Neuronal stem cell (in vitro differentiated cells): ENCODE results near the gene AKAP6.

ENCODE experiments used
- DNase-seq: peaks from one replicate; pipeline ENCODE4 v3.0.0-alpha.2; 2013; ENCODE audit warnings: low spot score
- H2AFZ ChIP-seq: one replicate; pipeline ENCODE4 v1.6.1; 2013; ENCODE audit warnings: mild to moderate bottlenecking, low read length, inconsistent platforms
- H2AK5ac ChIP-seq: 2 replicates; pipeline ENCODE4 v1.6.1; 2013; ENCODE audit warnings: low read depth, mild to moderate bottlenecking, inconsistent platforms, low read length, moderate library complexity, mixed read lengths
- H2BK120ac ChIP-seq: 2 replicates; pipeline ENCODE4 v1.6.1; 2013; ENCODE audit warnings: low read depth, mild to moderate bottlenecking, inconsistent platforms, low read length, moderate library complexity, mixed read lengths
- H2BK12ac ChIP-seq: one replicate; pipeline ENCODE4 v1.6.1; 2013; ENCODE audit warnings: low read length, inconsistent platforms
- H2BK15ac ChIP-seq: 2 replicates; pipeline ENCODE4 v1.6.1; 2013; ENCODE audit warnings: mild to moderate bottlenecking, low read length, inconsistent platforms, mixed read lengths
- H2BK5ac ChIP-seq: one replicate; pipeline ENCODE4 v1.6.1; 2013; ENCODE audit warnings: inconsistent platforms, mild to moderate bottlenecking, low read length, moderate library complexity
- H3K14ac ChIP-seq: one replicate; pipeline ENCODE4 v1.6.1; 2013; ENCODE audit warnings: low read length, inconsistent platforms
- H3K18ac ChIP-seq: 2 replicates; pipeline ENCODE4 v1.6.1; 2013; ENCODE audit warnings: low read length, inconsistent platforms
- H3K23ac ChIP-seq: 2 replicates; pipeline ENCODE4 v1.6.1; 2013; ENCODE audit warnings: low read depth, mild to moderate bottlenecking, mixed read lengths, low read length, inconsistent platforms; ENCODE audit not compliant: poor library complexity
- H3K27ac ChIP-seq: replicated peaks from 3 replicates; pipeline ENCODE4 v1.5.1; 2013; ENCODE audit warnings: low read length, inconsistent platforms
- H3K27me3 ChIP-seq, 3 experiments: 2 replicates each; pipeline ENCODE4 v1.6.1; 2013; ENCODE audit warnings: low read length in 3 of 3, mild to moderate bottlenecking in 2 of 3, inconsistent platforms in 1 of 3, low read depth in 1 of 3, mixed read lengths in 1 of 3, moderate library complexity in 1 of 3; ENCODE audit not compliant: control insufficient read depth in 3 of 3, insufficient read depth in 3 of 3
- H3K36me3 ChIP-seq, 2 donors: replicated peaks in 1 of 2; 2 replicates each; pipeline ENCODE4 v1.6.1; 2013; ENCODE audit warnings: low read length in 2 of 2; ENCODE audit not compliant: control insufficient read depth in 2 of 2, insufficient read depth in 2 of 2
- H3K4ac ChIP-seq: 2 replicates; pipeline ENCODE4 v1.6.1; 2013; ENCODE audit warnings: inconsistent platforms, mild to moderate bottlenecking, low read length, moderate library complexity
- H3K4me1 ChIP-seq, 2 donors: 1 replicate in 1 of 2; 2 replicates in 1 of 2; pipeline ENCODE4 v1.6.1; 2013; ENCODE audit warnings: low read length in 2 of 2, low read depth in 1 of 2; ENCODE audit not compliant: control insufficient read depth in 2 of 2, insufficient read depth in 1 of 2
- H3K4me2 ChIP-seq: one replicate; pipeline ENCODE4 v1.6.1; 2013; ENCODE audit warnings: mild to moderate bottlenecking, low read length, inconsistent platforms; ENCODE audit not compliant: insufficient read depth, poor library complexity, severe bottlenecking
- H3K4me3 ChIP-seq, 2 donors: 2 replicates each; pipeline ENCODE4 v1.5.1; 2013; ENCODE audit warnings: low read length in 2 of 2, mild to moderate bottlenecking in 2 of 2, inconsistent platforms in 1 of 2, moderate library complexity in 1 of 2
- H3K79me1 ChIP-seq: one replicate; pipeline ENCODE4 v1.6.1; 2013; ENCODE audit warnings: low read depth, mild to moderate bottlenecking, inconsistent platforms, low read length, moderate library complexity
- H3K9ac ChIP-seq: one replicate; pipeline ENCODE4 v1.6.1; 2013; ENCODE audit warnings: mild to moderate bottlenecking, low read depth, low read length, inconsistent platforms; ENCODE audit not compliant: poor library complexity
- H3K9me3 ChIP-seq, 2 donors: replicated peaks in 1 of 2; 2 replicates each; pipeline versions ENCODE3 to v1.6.1; 2013; ENCODE audit warnings: low read length in 2 of 2, mild to moderate bottlenecking in 2 of 2, inconsistent platforms in 1 of 2, low read depth in 1 of 2, mixed read lengths in 1 of 2, moderate library complexity in 1 of 2; ENCODE audit not compliant: control insufficient read depth in 2 of 2, insufficient read depth in 1 of 2
- H4K8ac ChIP-seq: one replicate; pipeline ENCODE4 v1.6.1; 2013; ENCODE audit warnings: low read depth, mild to moderate bottlenecking, inconsistent platforms, low read length, moderate library complexity
- H4K91ac ChIP-seq: one replicate; pipeline ENCODE4 v1.6.1; 2013; ENCODE audit warnings: low read length, low read depth, mild to moderate bottlenecking, inconsistent platforms; ENCODE audit not compliant: poor library complexity
- WGBS, 2 donors: extraction: QIAGEN DNeasy Blood & Tissue Kit; methylation state at CpG; one replicate each; pipeline ENCODE4 v1.1.7; 2013; ENCODE audit warnings: missing lambda C conversion rate in 2 of 2, mixed read lengths in 1 of 2; ENCODE audit not compliant: insufficient read length in 2 of 2, insufficient replicate concordance in 1 of 2; ENCODE audit errors: extremely low coverage in 2 of 2; 5-methylcytosine and 5-hydroxymethylcytosine counted together

AKAP6 gene

GRCh38 chr14:32312010-32312331 is 17.1 kb upstream of the AKAP6 start:
- Histone ChIP-seq H2AK5ac (no peak overlapping the region), H3K14ac (no peak overlapping the region), H2AFZ (no peak overlapping the region), H3K18ac (no peak overlapping the region), H3K4me2 (no peak overlapping the region), H3K4me1 (no peaks in the 10 kb centered on the region), H3K4ac (no peak overlapping the region), H2BK12ac (no peak overlapping the region), H3K36me3 (no peaks in the 10 kb centered on the region), H4K8ac (no peak overlapping the region), H3K27me3 (no peaks in the 10 kb centered on the region), H3K4me3 (no peak overlapping the region), H3K9ac (no peak overlapping the region), H2BK120ac (no peak overlapping the region), H3K23ac (no peak overlapping the region), H4K91ac (no peak overlapping the region), H2BK15ac (no peak overlapping the region), H3K79me1 (no peaks in the 10 kb centered on the region), H3K27ac (no peak overlapping the region), H2BK5ac (no peak overlapping the region), H3K9me3 (no peaks in the 10 kb centered on the region)
- no CpG with 5 or more reads among the region's 4 CpGs for WGBS, 2 donors
- no peak for DNase-seq

- H3K23ac ChIP-seq = no peak overlapping the region
- H3K4ac ChIP-seq = no peak overlapping the region
- no peak overlapping the region for H4K8ac ChIP-seq
- H3K4me1 ChIP-seq = no peaks in the 10 kb centered on the region
- no peak overlapping the region for H2AK5ac ChIP-seq
- no peak overlapping the region for H2BK12ac ChIP-seq
- WGBS, 2 donors = no CpG with 5 or more reads among the region's 5 CpGs
- no peaks in the 10 kb centered on the region for H3K9me3 ChIP-seq
- no peak for DNase-seq
- H4K91ac ChIP-seq = no peak overlapping the region
- H3K9ac ChIP-seq = no peak overlapping the region
- H3K36me3 ChIP-seq = no peaks in the 10 kb centered on the region
- no peak overlapping the region for H2BK120ac ChIP-seq
- no peaks in the 10 kb centered on the region for H3K79me1 ChIP-seq
- H3K18ac ChIP-seq = no peak overlapping the region
- no peak overlapping the region for H3K14ac ChIP-seq
- H2BK15ac ChIP-seq = no peak overlapping the region
- H3K27me3 ChIP-seq = no peaks in the 10 kb centered on the region
- no peak overlapping the region for H2BK5ac ChIP-seq
- no peak overlapping the region for H2AFZ ChIP-seq
- no peak overlapping the region for H3K4me2 ChIP-seq
- no peak overlapping the region for H3K27ac ChIP-seq
- H3K4me3 ChIP-seq = no peak overlapping the region
Observed at GRCh38 chr14:32313844-32314376, 15.2 kb upstream of the AKAP6 start.

GRCh38 chr14:32318087-32318795 is 10.9 kb upstream of the AKAP6 start:
- no peaks in the 10 kb centered on the region for H3K4me1 ChIP-seq
- DNase-seq = no peak
- no peak overlapping the region for H2AK5ac ChIP-seq
- peaks cover 0 to 11% (median 0%) of the 10 kb centered on the region in 3 experiments for H3K27me3 ChIP-seq
- no peak overlapping the region for H3K4me3 ChIP-seq
- no peaks in the 10 kb centered on the region for H3K36me3 ChIP-seq
- no peaks in the 10 kb centered on the region for H3K79me1 ChIP-seq
- no peak overlapping the region for H3K18ac ChIP-seq
- no peak overlapping the region for H2BK12ac ChIP-seq
- H3K4me2 ChIP-seq = no peak overlapping the region
- no CpG with 5 or more reads among the region's 7 CpGs for WGBS, 2 donors
- no peak overlapping the region for H3K9ac ChIP-seq
- H2BK120ac ChIP-seq = no peak overlapping the region
- H3K23ac ChIP-seq = no peak overlapping the region
- no peak overlapping the region for H2BK15ac ChIP-seq
- H2AFZ ChIP-seq = no peak overlapping the region
- no peak overlapping the region for H3K27ac ChIP-seq
- no peaks in the 10 kb centered on the region for H3K9me3 ChIP-seq
- no peak overlapping the region for H3K14ac ChIP-seq
- no peak overlapping the region for H4K91ac ChIP-seq
- no peak overlapping the region for H2BK5ac ChIP-seq
- H4K8ac ChIP-seq = no peak overlapping the region
- H3K4ac ChIP-seq = no peak overlapping the region

DNA sequence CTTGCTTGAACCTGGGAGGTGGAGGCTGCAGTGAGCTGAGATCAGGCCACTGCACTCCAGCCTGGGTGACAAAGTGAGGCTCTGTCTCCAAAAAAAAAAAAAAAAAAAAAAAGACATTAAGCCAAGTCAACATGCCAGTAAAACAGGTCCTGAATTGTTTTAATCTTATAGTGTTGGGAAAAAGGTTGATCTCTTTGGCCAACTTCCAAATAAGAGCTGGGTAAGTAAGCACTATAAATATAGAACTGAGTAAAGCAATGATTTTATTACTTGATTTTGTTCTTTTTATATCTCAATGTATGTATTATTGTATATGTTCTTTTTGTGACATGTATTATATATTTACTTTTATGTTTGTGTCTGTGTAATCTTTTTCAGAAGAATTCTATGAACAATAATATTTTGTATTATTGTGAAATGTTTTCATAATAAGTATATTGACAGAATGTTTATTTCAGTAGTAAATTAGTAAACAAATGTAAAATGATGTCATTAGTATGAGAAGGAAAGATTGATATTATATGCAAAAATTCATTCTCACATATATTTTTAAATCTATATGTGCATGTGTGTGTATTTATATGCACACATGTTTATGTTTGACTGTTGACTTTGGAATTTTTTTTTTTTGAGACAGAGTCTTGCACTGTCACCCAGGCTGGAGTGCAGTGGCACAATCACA is 9.6 kb upstream of the AKAP6 start:
- H4K8ac ChIP-seq = no peak overlapping the region
- H2AK5ac ChIP-seq = no peak overlapping the region
- no peak overlapping the region for H2AFZ ChIP-seq
- no peak overlapping the region for H2BK15ac ChIP-seq
- H3K4ac ChIP-seq = no peak overlapping the region
- no peak overlapping the region for H3K9ac ChIP-seq
- no peak for DNase-seq
- no peak overlapping the region for H3K23ac ChIP-seq
- H3K18ac ChIP-seq = no peak overlapping the region
- H2BK120ac ChIP-seq = no peak overlapping the region
- no peak overlapping the region for H3K27ac ChIP-seq
- H3K9me3 ChIP-seq = no peaks in the 10 kb centered on the region
- H2BK12ac ChIP-seq = no peak overlapping the region
- H3K4me2 ChIP-seq = no peak overlapping the region
- H3K4me3 ChIP-seq = no peak overlapping the region
- no peaks in the 10 kb centered on the region for H3K4me1 ChIP-seq
- H3K79me1 ChIP-seq = no peaks in the 10 kb centered on the region
- no peak overlapping the region for H3K14ac ChIP-seq
- H3K36me3 ChIP-seq = no peaks in the 10 kb centered on the region
- no peak overlapping the region for H4K91ac ChIP-seq
- no peak overlapping the region for H2BK5ac ChIP-seq
- H3K27me3 ChIP-seq = peaks cover 0 to 11% (median 0%) of the 10 kb centered on the region in 3 experiments
